HCT116 (cell line): ENCODE data around the gene SPDYE4. TPM values are rescaled to one million over a fixed set of nuclear protein-coding genes. Genes with fewer than 3 reads are reported as not detected.

ENCODE experiments used
- ATAC-seq: fragments of 200-7000 bp; cut with Tn5 transposase; 2 replicates; pipeline ENCODE4 v1.9.1; 2020; ENCODE audit warnings: mild to moderate bottlenecking, moderate library complexity
- BruUV-seq: library from RNA; stranded (reverse); fragments of 400-500 nt; replicated peaks from 2 replicates; lab custom pipeline; 2021; lab: Mats Ljungman, UMichigan
- CTCF ChIA-PET: fragments of 300-600 bp; sonication (Branson Sonifier 250); formaldehyde crosslinking; loops from one replicate; lab custom pipeline; 2021; ENCODE audit warnings: antibody characterized with exemption; lab: Charles Lee
- POLR2A ChIA-PET: fragments of 300-600, 350-600 bp; sonication (Branson Sonifier 250); formaldehyde crosslinking; loops from one replicate; lab custom pipeline; 2021; ENCODE audit warnings: antibody characterized with exemption; lab: Charles Lee
- RAD21 ChIA-PET, 2 experiments: fragments of 300-600 bp; sonication (Branson Sonifier 250); formaldehyde crosslinking; loops; one replicate each; lab custom pipeline; 2023; ENCODE audit warnings: low total read pairs in 2 of 2; ENCODE audit not compliant: uncharacterized antibody in 2 of 2, unreplicated experiment in 2 of 2, low non-redundant PET in 1 of 2; lab: Charles Lee
- DNase-seq: peaks from one replicate; pipeline ENCODE4 v3.0.0-alpha.2; 2010; ENCODE audit warnings: low read depth, low spot score
- H2AFZ ChIP-seq: fragments of 200-600 bp; shearing (Covaris generic), sonication (generic); 2 replicates; pipeline ENCODE4 v1.6.1; 2017; ENCODE audit warnings: low read depth, mixed run types, mixed read lengths, antibody characterized with exemption, low read length; ENCODE audit not compliant: poor library complexity, severe bottlenecking
- H3K27ac ChIP-seq: 2 replicates; pipeline ENCODE4 v1.5.1; 2012; ENCODE audit warnings: low read depth, low read length
- H3K27me3 ChIP-seq: fragments of 200-600 bp; sonication (generic); 2 replicates; pipeline ENCODE4 v1.6.1; 2016; ENCODE audit warnings: mixed run types, low read length, mixed read lengths; ENCODE audit not compliant: insufficient read depth
- H3K36me3 ChIP-seq, 2 experiments: fragments of 200-500 bp in 1 of 2; fragments of 200-600 bp in 1 of 2; sonication (Bioruptor generic) in 1 of 2; sonication (generic) in 1 of 2; 2 replicates each; pipeline versions ENCODE4 v1.5.1 to v1.6.1; 2014 to 2016; ENCODE audit warnings: low read length in 2 of 2, inconsistent platforms in 1 of 2, mixed read lengths in 1 of 2, mixed run types in 1 of 2; ENCODE audit not compliant: insufficient read depth in 2 of 2, control insufficient read depth in 1 of 2
- H3K4me1 ChIP-seq, 2 experiments: fragments of 200-600 bp in 1 of 2; sonication (generic) in 1 of 2; 2 replicates each; pipeline versions ENCODE4 v1.5.1 to v1.6.1; 2012 to 2017; ENCODE audit warnings: low read length in 2 of 2, inconsistent platforms in 1 of 2, mild to moderate bottlenecking in 1 of 2, mixed read lengths in 1 of 2, mixed run types in 1 of 2, moderate library complexity in 1 of 2; ENCODE audit not compliant: insufficient read depth in 2 of 2, control insufficient read depth in 1 of 2
- H3K4me2 ChIP-seq: fragments of 200-600 bp; sonication (generic); 2 replicates; pipeline ENCODE4 v1.6.1; 2017; ENCODE audit warnings: mixed run types, low read length, mixed read lengths
- H3K4me3 ChIP-seq, 2 experiments: fragments of 200-600 bp in 1 of 2; sonication (generic) in 1 of 2; replicated peaks in 1 of 2; 2 replicates each; pipeline ENCODE4 v1.5.1; 2011 to 2016; ENCODE audit warnings: low read length in 2 of 2, control low read depth in 1 of 2, low read depth in 1 of 2, mild to moderate bottlenecking in 1 of 2, mixed read lengths in 1 of 2, mixed run types in 1 of 2
- H3K79me2 ChIP-seq: fragments of 200-600 bp; sonication (generic); 2 replicates; pipeline ENCODE4 v1.6.1; 2017; ENCODE audit warnings: mild to moderate bottlenecking, mixed run types, low read length, moderate library complexity, mixed read lengths; ENCODE audit not compliant: insufficient read depth
- H3K9ac ChIP-seq: fragments of 200-600 bp; sonication (generic); 2 replicates; pipeline ENCODE4 v1.6.1; 2016; ENCODE audit warnings: low read length, mixed read lengths
- H3K9me2 ChIP-seq: fragments of 200-600 bp; sonication (generic), shearing (Covaris generic); 2 replicates; pipeline ENCODE4 v1.6.1; 2017; ENCODE audit warnings: mixed run types, mild to moderate bottlenecking, moderate library complexity; ENCODE audit not compliant: insufficient read depth
- H3K9me3 ChIP-seq, 2 experiments: fragments of 200-500 bp in 1 of 2; fragments of 200-600 bp in 1 of 2; sonication (Bioruptor generic) in 1 of 2; sonication (generic) in 1 of 2; 2 replicates each; pipeline ENCODE4 v1.6.1; 2014 to 2017; ENCODE audit warnings: low read length in 2 of 2, mixed read lengths in 2 of 2, inconsistent platforms in 1 of 2, low read depth in 1 of 2, mild to moderate bottlenecking in 1 of 2, mixed run types in 1 of 2, moderate library complexity in 1 of 2; ENCODE audit not compliant: control insufficient read depth in 1 of 2, insufficient read depth in 1 of 2
- H4K20me1 ChIP-seq: fragments of 200-600 bp; sonication (generic), shearing (Covaris generic); 2 replicates; pipeline ENCODE4 v1.6.1; 2017; ENCODE audit warnings: mixed run types, mild to moderate bottlenecking, moderate library complexity; ENCODE audit not compliant: insufficient read depth
- CBX3 ChIP-seq: IDR thresholded peaks from 2 replicates; pipeline ENCODE4 v1.6.1; 2012; ENCODE audit warnings: low read depth
- CEBPB ChIP-seq: IDR thresholded peaks from 2 replicates; pipeline ENCODE4 v1.6.1; 2012; ENCODE audit warnings: low read depth
- EGR1 ChIP-seq: IDR thresholded peaks from 2 replicates; pipeline ENCODE4 v1.6.1; 2012; ENCODE audit warnings: low read depth
- EZH2phosphoT487 ChIP-seq: fragments of 200-600 bp; IDR thresholded peaks from 2 replicates; pipeline ENCODE4 v1.6.1; 2018; ENCODE audit warnings: antibody characterized with exemption, borderline replicate concordance
- REST ChIP-seq: IDR thresholded peaks from 2 replicates; pipeline ENCODE4 v1.6.1; 2012; ENCODE audit warnings: low read depth
- SP1 ChIP-seq: IDR thresholded peaks from 2 replicates; pipeline ENCODE4 v1.6.1; 2012; ENCODE audit warnings: low read depth
- intact Hi-C: fragments of 100-400 bp; cut with micrococcal nuclease; formaldehyde crosslinking; loops from 2 replicates; pipeline ENCODE4 v1.10.0; 2022
- total RNA-seq: library from RNA; stranded (reverse); gene quantifications from one replicate; pipeline ENCODE4 v1.2.1, GENCODE V29; 2021; ENCODE audit not compliant: unreplicated experiment
- TF ChIP-seq, protein P1 (sequence below), 3 experiments: fragments of 200-600 bp in 1 of 3; sonication (generic) in 1 of 3; IDR thresholded peaks in 2 of 3; conservative IDR thresholded peaks in 1 of 3; 2 replicates each; pipeline ENCODE4 v1.5.1; 2012 to 2017; ENCODE audit warnings: low read depth in 2 of 3, low read length in 2 of 3, antibody characterized with exemption in 1 of 3, borderline replicate concordance in 1 of 3, control low read depth in 1 of 3, mild to moderate bottlenecking in 1 of 3, mixed read lengths in 1 of 3, mixed run types in 1 of 3, moderate library complexity in 1 of 3; ENCODE audit not compliant: insufficient read depth in 1 of 3

Gene SPDYE4
- total RNA-seq, 1 experiment from 2014 or later: not detected

DNA sequence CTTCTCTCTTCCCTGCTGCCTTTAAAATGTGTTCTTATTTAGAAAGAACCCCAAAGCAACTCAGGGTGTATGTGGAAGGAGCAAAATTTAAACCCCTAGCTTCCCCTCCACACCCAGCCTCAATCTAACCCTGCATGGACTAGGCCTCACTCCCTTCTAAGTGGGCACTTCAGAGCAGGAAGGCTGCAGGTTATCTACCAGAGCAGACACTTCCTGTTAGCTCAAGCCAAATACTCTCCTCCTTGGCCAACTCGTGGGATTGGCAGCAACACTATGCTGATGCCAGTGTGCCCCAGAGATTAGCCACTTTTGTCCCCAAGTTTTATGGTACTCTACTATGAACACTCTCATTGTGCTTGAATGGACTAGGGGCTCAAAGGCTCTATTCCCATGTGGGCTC is 49.3 kb downstream of the SPDYE4 start:
- CTCF ChIA-PET: interaction anchor here (1.0 kb wide), 1 partner anchor 77 kb away, joined by 3 read pairs; no protein-coding TSS in a partner anchor
- Histone ChIP-seq H3K4me3 (no peak overlapping the region), H3K9me2 (no peaks in the 10 kb centered on the region), H3K9me3 (no peaks in the 10 kb centered on the region), H3K4me1 (no peaks in the 10 kb centered on the region), H3K27ac (no peak overlapping the region), H3K36me3 (no peaks in the 10 kb centered on the region), H3K27me3 (peaks cover 18% of the 10 kb centered on the region), H3K79me2 (no peaks in the 10 kb centered on the region), H3K9ac (no peak overlapping the region), H2AFZ (no peak overlapping the region), H3K4me2 (no peak overlapping the region), H4K20me1 (no peaks in the 10 kb centered on the region)
- no TSS peak for BruUV-seq
- no peak for DNase-seq
- ATAC-seq: no peak
- RAD21 ChIA-PET: no interaction called here
- POLR2A ChIA-PET: no interaction called here
- intact Hi-C loops: no loop called here
- TF ChIP-seq CEBPB (no peak), CBX3 (no peak), REST (no peak), EZH2phosphoT487 (no peak), SP1 (no peak), EGR1 (no peak)
- TF ChIP-seq, protein P1, sequence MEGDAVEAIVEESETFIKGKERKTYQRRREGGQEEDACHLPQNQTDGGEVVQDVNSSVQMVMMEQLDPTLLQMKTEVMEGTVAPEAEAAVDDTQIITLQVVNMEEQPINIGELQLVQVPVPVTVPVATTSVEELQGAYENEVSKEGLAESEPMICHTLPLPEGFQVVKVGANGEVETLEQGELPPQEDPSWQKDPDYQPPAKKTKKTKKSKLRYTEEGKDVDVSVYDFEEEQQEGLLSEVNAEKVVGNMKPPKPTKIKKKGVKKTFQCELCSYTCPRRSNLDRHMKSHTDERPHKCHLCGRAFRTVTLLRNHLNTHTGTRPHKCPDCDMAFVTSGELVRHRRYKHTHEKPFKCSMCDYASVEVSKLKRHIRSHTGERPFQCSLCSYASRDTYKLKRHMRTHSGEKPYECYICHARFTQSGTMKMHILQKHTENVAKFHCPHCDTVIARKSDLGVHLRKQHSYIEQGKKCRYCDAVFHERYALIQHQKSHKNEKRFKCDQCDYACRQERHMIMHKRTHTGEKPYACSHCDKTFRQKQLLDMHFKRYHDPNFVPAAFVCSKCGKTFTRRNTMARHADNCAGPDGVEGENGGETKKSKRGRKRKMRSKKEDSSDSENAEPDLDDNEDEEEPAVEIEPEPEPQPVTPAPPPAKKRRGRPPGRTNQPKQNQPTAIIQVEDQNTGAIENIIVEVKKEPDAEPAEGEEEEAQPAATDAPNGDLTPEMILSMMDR (IDR thresholded peaks at IDR 0.05 in 2 of 3, conservative IDR thresholded peaks at IDR 0.05 in 1 of 3; ENCODE audit: borderline replicate concordance in 1 of 3, insufficient read depth in 1 of 3, low read depth in 2 of 3, low read length in 2 of 3): no peak
